Parathyroid adenoma (tissue), 2 donors: Measurements from ENCODE around the gene TM9SF3.

ENCODE experiments used
- H2AFZ ChIP-seq: fragments of 300-600 bp; sonication (generic); one replicate; pipeline ENCODE4 v1.7.0; 2017; ENCODE audit warnings: antibody characterized with exemption, mild to moderate bottlenecking
- H3K27ac ChIP-seq: fragments of 300-600 bp; sonication (generic); one replicate; pipeline ENCODE4 v1.7.0; 2017
- H3K27me3 ChIP-seq: fragments of 300-600 bp; sonication (generic); one replicate; pipeline ENCODE4 v1.7.0; 2017; ENCODE audit warnings: low read length; ENCODE audit not compliant: control insufficient read depth, insufficient read depth
- H3K36me3 ChIP-seq: fragments of 300-600 bp; sonication (generic); one replicate; pipeline ENCODE4 v1.7.0; 2017; ENCODE audit warnings: low read length; ENCODE audit not compliant: control insufficient read depth, insufficient read depth
- H3K4me1 ChIP-seq: fragments of 300-600 bp; sonication (generic); one replicate; pipeline ENCODE4 v1.7.0; 2017; ENCODE audit warnings: control low read depth
- H3K4me2 ChIP-seq: fragments of 300-600 bp; sonication (generic); one replicate; pipeline ENCODE4 v1.7.0; 2017; ENCODE audit warnings: low read length
- H3K4me3 ChIP-seq: fragments of 300-600 bp; sonication (generic); one replicate; pipeline ENCODE4 v1.7.0; 2017; ENCODE audit warnings: low read depth, low read length
- H3K79me2 ChIP-seq: fragments of 300-600 bp; sonication (generic); one replicate; pipeline ENCODE4 v1.7.0; 2017; ENCODE audit warnings: control low read depth
- H3K9ac ChIP-seq: fragments of 300-600 bp; sonication (generic); one replicate; pipeline ENCODE4 v1.7.0; 2017; ENCODE audit warnings: mild to moderate bottlenecking
- H3K9me3 ChIP-seq: fragments of 300-600 bp; sonication (generic); one replicate; pipeline ENCODE4 v1.7.0; 2017; ENCODE audit warnings: low read length; ENCODE audit not compliant: control insufficient read depth
- CTCF ChIP-seq: fragments of 300-600 bp; sonication (generic); IDR thresholded peaks from one replicate; pipeline ENCODE4 v1.7.0; 2017; ENCODE audit warnings: antibody characterized with exemption, mild to moderate bottlenecking
- donor health status: primary hyperparathyroidism.

TM9SF3 gene

GRCh38 chr10:96596422-96597407, 9.9 kb upstream of the TM9SF3 start:
- no peak overlapping the region for H3K27ac ChIP-seq
- no peak overlapping the region for H2AFZ ChIP-seq
- H3K36me3 ChIP-seq = no peaks in the 10 kb centered on the region
- no peaks in the 10 kb centered on the region for H3K27me3 ChIP-seq
- no peak overlapping the region for H3K9ac ChIP-seq
- H3K9me3 ChIP-seq = no peaks in the 10 kb centered on the region
- H3K4me2 ChIP-seq = no peak overlapping the region
- H3K4me3 ChIP-seq = no peak overlapping the region
- H3K4me1 ChIP-seq = no peaks in the 10 kb centered on the region
- no peak for TF ChIP-seq CTCF
- peaks cover 1% of the 10 kb centered on the region for H3K79me2 ChIP-seq

DNA sequence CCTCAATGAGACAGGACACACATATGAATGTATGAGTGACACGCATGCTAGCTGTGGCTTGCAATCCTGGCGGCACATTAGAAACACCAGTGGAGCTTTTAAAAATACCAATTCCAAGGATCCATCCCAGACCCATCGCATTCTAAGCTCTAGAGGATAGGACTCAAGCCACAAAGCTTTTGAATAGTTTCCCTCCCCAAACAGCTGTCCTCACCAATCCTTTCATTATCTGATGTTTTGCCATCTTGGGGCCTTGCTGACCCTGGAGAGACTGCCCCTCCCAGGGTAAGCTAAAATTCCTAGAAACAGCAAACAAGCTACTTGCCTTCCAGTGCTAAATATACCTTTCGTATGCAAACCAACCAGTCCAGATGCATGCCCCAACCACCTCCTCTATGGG, 8.9 kb upstream of the TM9SF3 start:
- Histone ChIP-seq H3K27me3 (no peaks in the 10 kb centered on the region), H3K4me1 (no peaks in the 10 kb centered on the region), H3K27ac (no peak overlapping the region), H3K9ac (no peak overlapping the region), H3K79me2 (peaks cover 3% of the 10 kb centered on the region), H3K9me3 (no peaks in the 10 kb centered on the region), H3K4me3 (no peak overlapping the region), H2AFZ (no peak overlapping the region), H3K4me2 (no peak overlapping the region), H3K36me3 (no peaks in the 10 kb centered on the region)
- TF ChIP-seq CTCF = no peak

GRCh38 chr10:96591946-96592345, 5.1 kb upstream of the TM9SF3 start:
- H3K9me3 ChIP-seq = no peaks in the 10 kb centered on the region
- H3K4me3 ChIP-seq = no peak overlapping the region
- no peak overlapping the region for H2AFZ ChIP-seq
- no peak for TF ChIP-seq CTCF
- H3K4me2 ChIP-seq = no peak overlapping the region
- H3K4me1 ChIP-seq = peaks cover 12% of the 10 kb centered on the region
- H3K27ac ChIP-seq = no peak overlapping the region
- H3K9ac ChIP-seq = no peak overlapping the region
- peaks cover 19% of the 10 kb centered on the region for H3K79me2 ChIP-seq
- H3K36me3 ChIP-seq = no peaks in the 10 kb centered on the region
- no peaks in the 10 kb centered on the region for H3K27me3 ChIP-seq

DNA sequence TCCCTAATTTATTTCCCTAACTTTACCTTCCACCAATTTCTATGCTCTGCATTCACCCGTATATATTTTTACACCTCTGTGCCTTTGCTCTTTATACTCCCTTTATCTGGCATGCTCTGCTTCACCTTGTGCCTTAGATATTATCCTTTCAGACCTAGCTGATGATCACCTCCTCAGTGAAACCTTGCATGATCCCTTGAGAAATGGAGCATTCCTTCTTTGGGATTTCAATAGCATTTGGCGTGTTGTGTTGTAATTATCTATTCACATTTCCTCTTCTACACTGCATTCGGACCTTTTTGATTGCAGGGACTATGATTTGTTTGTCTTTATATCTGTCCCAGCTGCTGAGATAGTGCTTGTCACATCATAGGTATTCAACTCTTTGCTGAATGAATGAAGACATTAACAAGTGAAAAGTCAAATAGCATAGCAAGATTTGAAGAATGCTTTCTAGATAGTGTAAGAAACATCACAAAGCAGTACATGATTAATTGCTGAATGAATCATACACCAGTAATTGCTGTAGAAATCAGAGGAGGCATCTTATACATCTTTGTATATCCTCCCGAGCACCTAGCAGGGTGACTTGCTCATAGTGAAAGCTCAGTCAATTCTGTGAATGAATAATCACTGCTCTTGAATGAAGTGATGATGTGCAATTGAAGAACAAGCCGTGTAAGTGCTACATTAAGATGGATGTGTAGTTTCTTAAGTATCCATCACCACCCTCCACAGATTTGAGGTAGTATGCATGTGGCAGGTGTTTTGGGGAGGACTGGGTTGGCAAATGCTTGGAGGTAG, 2.0 kb upstream of the TM9SF3 start:
- H3K27ac ChIP-seq = no peak overlapping the region

More for the DNA sequence above, 2.0 kb upstream of the TM9SF3 start:
- TF ChIP-seq CTCF = no peak
- Histone ChIP-seq H3K9ac (no peak overlapping the region), H3K4me1 (peaks cover 12% of the 10 kb centered on the region), H3K9me3 (no peaks in the 10 kb centered on the region), H2AFZ (peak overlapping the region; percentile 90), H3K79me2 (peaks cover 35% of the 10 kb centered on the region), H3K36me3 (no peaks in the 10 kb centered on the region), H3K4me2 (no peak overlapping the region), H3K27me3 (no peaks in the 10 kb centered on the region), H3K4me3 (no peak overlapping the region)
